Hematopoietic multipotent progenitor cell treated with erythropoietin and hydrocortisone succinate and interleukin-3 and kit ligand, for 4 days (in vitro differentiated cells): ENCODE results near the gene OXCT2.

Experiments used
- DNase-seq: peaks from one replicate; pipeline ENCODE4 v3.0.0-alpha.2; 2015

Gene OXCT2

DNA sequence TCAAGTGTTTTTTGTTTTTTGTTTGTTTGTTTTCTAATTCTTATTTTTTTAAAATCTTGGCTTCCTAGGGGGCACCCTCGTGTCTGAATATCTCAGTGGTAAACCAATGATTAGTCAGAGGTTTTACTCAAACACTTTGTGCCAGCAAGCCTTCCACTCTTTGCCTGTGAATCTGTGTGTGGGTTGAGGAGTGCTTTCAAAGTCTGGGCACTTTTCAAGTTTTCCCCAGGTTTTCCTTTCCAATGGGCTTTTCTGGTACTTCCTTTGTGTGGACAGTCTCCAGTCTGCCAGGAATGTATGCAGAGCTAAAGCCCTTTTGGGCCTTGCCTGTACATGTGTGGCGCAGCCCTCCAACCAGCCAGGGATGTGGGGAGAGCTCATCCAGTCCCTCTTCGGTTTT, 42.1 kb downstream of the OXCT2 start:
- no peak for DNase-seq

DNA sequence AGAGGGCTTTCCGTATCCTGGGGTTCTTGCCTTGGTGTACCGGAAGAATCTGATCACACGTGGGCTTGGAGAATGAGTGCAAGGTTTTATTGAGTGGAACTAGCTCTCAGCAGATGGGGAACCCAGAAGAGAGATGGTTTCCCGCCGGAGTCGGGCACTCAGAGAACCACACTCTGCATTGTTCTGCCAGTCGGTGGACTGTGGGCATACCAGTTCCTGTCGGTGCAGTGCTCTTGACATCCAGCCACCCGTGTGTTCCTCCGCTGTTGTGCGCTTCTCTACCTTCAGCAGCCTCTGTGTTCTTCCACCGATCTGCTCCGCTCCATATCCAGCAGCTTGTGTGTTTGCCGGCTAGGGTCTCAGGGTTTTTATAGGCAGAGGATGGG, 43.2 kb downstream of the OXCT2 start:
- DNase-seq = no peak

- DNase-seq = no peak
Measured at GRCh38 chr1:39727221-39727931, 43.8 kb downstream of the OXCT2 start.

- no peak for DNase-seq
Measured at GRCh38 chr1:39726600-39726999, 44.5 kb downstream of the OXCT2 start.

- no peak for DNase-seq
Measured at GRCh38 chr1:39722495-39722894, 48.7 kb downstream of the OXCT2 start.

- no peak for DNase-seq
Measured at GRCh38 chr1:39721664-39722063, 49.5 kb downstream of the OXCT2 start.

- DNase-seq = peak; percentile 87
Measured at GRCh38 chr1:39720094-39720999, 50.8 kb downstream of the OXCT2 start.
